T1000 (cell line): ENCODE measurements around the gene FOXA3.

ENCODE experiments used
- DNase-seq: peaks from one replicate; lab custom pipeline; 2025; ENCODE audit warnings: mixed read lengths; lab: John Stamatoyannopoulos, UW

The FOXA3 gene

GRCh38 chr19:45873219-45873772 lies 9.2 kb downstream of the FOXA3 start:
- DNase-seq, result no peak

- no peak for DNase-seq
These were observed 10.5 kb downstream of the FOXA3 start for GRCh38 chr19:45874620-45874966.

GRCh38 chr19:45876161-45876410 lies 12.0 kb downstream of the FOXA3 start:
- DNase-seq, result no peak

- DNase-seq, result no peak
These were observed 12.5 kb downstream of the FOXA3 start for GRCh38 chr19:45876411-45877197.

- DNase-seq, result no peak
These were observed 14.1 kb downstream of the FOXA3 start for GRCh38 chr19:45878043-45878794.

GRCh38 chr19:45879055-45879454 lies 14.9 kb downstream of the FOXA3 start:
- DNase-seq, result no peak

- DNase-seq, result no peak
These were observed 15.8 kb downstream of the FOXA3 start for GRCh38 chr19:45879971-45880370.

- DNase-seq, result no peak
These were observed 17.2 kb downstream of the FOXA3 start for GRCh38 chr19:45881082-45881908.

GRCh38 chr19:45881909-45882528 lies 17.9 kb downstream of the FOXA3 start:
- no peak for DNase-seq

- peak; percentile 70 for DNase-seq
These were observed 18.8 kb downstream of the FOXA3 start for GRCh38 chr19:45882652-45883585.

- DNase-seq, result no peak
These were observed 19.4 kb downstream of the FOXA3 start for GRCh38 chr19:45883586-45883880.

GRCh38 chr19:45883881-45884681 lies 20.0 kb downstream of the FOXA3 start:
- DNase-seq, result no peak

- peak; percentile 16 for DNase-seq
These were observed 20.8 kb downstream of the FOXA3 start for GRCh38 chr19:45884682-45885555.

GRCh38 chr19:45885556-45886426 lies 21.7 kb downstream of the FOXA3 start, which contains the start of gene IRF2BP1:
Gene IRF2BP1, minus strand, starts transcription at chr19:45886141. Its CDS starts 367 bp downstream, at chr19:45885774.
- peak; percentile 73 for DNase-seq

GRCh38 chr19:45886427-45887199 lies 22.5 kb downstream of the FOXA3 start:
- DNase-seq, result peak; percentile 79

GRCh38 chr19:45887200-45887710 lies 23.1 kb downstream of the FOXA3 start:
- no peak for DNase-seq

GRCh38 chr19:45889210-45889885 lies 25.2 kb downstream of the FOXA3 start:
- DNase-seq, result no peak
